ENCODE results near the gene MRPS5.

MRPS5 gene

GRCh38 chr2:95091885-95092555 lies 29.6 kb downstream of the MRPS5 start:
- H3K4me3 ChIP-seq (replicated peaks; ENCODE audit: low read depth, low read length): no peak overlapping the region
- no peak for TF ChIP-seq CTCF (IDR thresholded peaks at IDR 0.05; ENCODE audit: low read length, missing control alignments)
- no peak for DNase-seq (ENCODE audit: low read depth)

- DNase-seq (ENCODE audit: low read depth): no peak
- no peak for TF ChIP-seq CTCF (IDR thresholded peaks at IDR 0.05; ENCODE audit: low read length, missing control alignments)
- no peak overlapping the region for H3K4me3 ChIP-seq (replicated peaks; ENCODE audit: low read depth, low read length)
Measured at GRCh38 chr2:95087379-95087778, 34.2 kb downstream of the MRPS5 start.

GRCh38 chr2:95086017-95086416 lies 35.6 kb downstream of the MRPS5 start:
- DNase-seq (ENCODE audit: low read depth): no peak
- TF ChIP-seq CTCF (IDR thresholded peaks at IDR 0.05; ENCODE audit: low read length, missing control alignments): no peak
- no peak overlapping the region for H3K4me3 ChIP-seq (replicated peaks; ENCODE audit: low read depth, low read length)

GRCh38 chr2:95082477-95082876 lies 39.1 kb downstream of the MRPS5 start:
- H3K4me3 ChIP-seq (replicated peaks; ENCODE audit: low read depth, low read length): no peak overlapping the region
- no peak for TF ChIP-seq CTCF (IDR thresholded peaks at IDR 0.05; ENCODE audit: low read length, missing control alignments)
- peak; percentile 33 for DNase-seq (ENCODE audit: low read depth)

GRCh38 chr2:95079199-95079683 lies 42.4 kb downstream of the MRPS5 start:
- H3K4me3 ChIP-seq (replicated peaks; ENCODE audit: low read depth, low read length): no peak overlapping the region
- no peak for TF ChIP-seq CTCF (IDR thresholded peaks at IDR 0.05; ENCODE audit: low read length, missing control alignments)
- peak; percentile 23 for DNase-seq (ENCODE audit: low read depth)

GRCh38 chr2:95077861-95078603 lies 43.6 kb downstream of the MRPS5 start:
- DNase-seq (ENCODE audit: low read depth): no peak
- no peak for TF ChIP-seq CTCF (IDR thresholded peaks at IDR 0.05; ENCODE audit: low read length, missing control alignments)
- no peak overlapping the region for H3K4me3 ChIP-seq (replicated peaks; ENCODE audit: low read depth, low read length)

Data from fibroblast of pulmonary artery (primary cell).